SKM-1 (cell line): Measurements from ENCODE around the gene KREMEN2.
A peak's percentile ranks its signal among the peaks of the same experiment; 100 is the strongest.

Source experiments
- DNase-seq: peaks from one replicate; lab custom pipeline; 2025; ENCODE audit not compliant: unreplicated experiment; lab: John Stamatoyannopoulos, UW

Gene KREMEN2

DNA sequence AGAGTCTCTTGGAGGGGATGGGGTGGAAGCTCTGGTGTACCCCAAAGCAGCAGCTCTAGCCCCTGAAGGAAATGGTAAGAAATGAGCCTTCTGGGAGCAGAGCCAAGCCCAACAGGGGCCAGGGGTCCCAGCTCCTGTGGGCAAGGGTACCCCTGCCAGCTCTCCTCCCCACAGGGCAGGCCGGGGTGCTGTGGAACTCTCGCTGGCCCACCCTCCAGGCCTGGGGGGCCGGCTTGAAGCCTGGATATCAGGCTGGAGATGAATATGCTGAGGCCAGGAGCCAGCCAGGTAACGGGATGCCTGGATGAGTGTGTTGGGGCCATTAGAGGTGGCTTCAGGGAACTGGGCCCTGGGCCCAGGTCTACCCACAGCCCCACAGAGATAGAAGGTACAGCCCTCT is 36.5 kb downstream of the KREMEN2 start:
- no peak for DNase-seq

DNA sequence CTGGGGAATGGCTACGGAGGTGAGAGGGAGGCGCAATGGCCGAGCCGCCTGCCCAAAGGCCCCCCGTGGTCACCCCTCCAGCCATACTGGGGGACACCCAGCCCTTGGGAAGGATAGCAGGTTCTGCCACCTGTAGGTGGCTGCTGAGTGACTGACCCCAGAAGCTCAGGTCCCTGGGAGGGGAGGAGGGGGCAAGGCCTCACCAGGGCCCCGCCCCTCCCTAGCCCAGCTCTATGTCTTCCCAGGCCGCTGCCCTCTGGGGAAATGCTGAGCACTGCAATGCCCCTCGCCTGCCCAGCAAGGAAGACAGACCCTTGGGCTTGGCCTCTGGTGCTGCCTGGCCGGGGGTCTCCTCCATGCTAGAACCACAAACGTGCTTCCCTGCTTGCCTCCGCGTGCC is 37.2 kb downstream of the KREMEN2 start:
- DNase-seq: no peak

DNA sequence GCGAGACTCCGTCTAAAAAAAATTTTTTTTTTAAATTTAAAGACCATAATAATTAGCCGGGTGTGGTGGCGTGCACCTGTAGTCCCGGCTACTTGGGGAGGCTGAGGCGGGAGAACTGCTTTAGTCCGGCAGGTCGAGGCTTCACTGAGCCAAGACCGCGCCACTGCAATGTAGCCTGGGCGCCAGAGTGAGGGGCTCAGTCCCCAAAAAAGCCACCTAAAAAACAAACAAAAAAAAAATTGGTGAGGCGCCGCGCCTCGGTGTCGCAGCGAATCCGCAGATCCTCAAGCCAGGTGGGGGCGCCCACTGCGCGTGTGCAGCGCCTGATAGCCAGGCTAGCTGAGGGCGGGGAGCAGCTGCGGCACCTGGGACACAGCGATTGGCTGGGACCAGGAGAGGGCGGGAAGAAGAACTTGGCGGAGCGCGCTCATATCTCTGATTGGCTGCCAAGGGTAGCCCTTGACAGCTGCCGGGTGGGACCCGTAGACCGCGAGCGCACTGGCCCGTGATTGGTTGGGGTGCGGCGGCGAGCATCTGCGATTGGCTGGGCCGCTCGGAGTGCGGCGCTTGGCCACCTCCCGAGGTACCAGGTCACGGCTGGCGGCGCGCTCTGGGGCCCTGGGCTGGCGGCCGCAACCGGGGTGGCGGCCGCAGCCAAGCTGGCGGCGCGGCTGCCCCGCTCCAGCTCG is 39.7 kb downstream of the KREMEN2 start:
- peak; percentile 98 for DNase-seq

DNA sequence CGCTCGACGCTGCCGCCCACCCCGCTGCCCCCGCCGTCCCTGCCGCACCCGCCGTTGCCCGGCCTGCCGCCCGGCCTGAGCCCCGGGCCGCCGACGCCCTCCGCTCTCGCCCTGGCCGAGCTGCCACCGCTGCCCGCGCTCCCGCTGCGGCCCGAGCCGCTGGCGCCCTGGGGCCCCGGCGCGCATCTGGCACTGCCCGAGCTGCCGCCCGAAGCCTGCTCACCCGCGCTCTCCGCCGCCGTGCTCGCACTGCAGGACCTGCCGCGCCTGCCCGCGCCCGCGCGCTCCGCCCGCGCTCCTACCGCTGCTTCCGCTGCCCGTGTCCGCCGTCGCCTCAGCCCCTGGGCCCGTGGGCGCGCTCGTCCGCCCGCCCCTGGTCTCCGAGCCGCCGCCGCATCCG is 40.2 kb downstream of the KREMEN2 start:
- DNase-seq: no peak

DNA sequence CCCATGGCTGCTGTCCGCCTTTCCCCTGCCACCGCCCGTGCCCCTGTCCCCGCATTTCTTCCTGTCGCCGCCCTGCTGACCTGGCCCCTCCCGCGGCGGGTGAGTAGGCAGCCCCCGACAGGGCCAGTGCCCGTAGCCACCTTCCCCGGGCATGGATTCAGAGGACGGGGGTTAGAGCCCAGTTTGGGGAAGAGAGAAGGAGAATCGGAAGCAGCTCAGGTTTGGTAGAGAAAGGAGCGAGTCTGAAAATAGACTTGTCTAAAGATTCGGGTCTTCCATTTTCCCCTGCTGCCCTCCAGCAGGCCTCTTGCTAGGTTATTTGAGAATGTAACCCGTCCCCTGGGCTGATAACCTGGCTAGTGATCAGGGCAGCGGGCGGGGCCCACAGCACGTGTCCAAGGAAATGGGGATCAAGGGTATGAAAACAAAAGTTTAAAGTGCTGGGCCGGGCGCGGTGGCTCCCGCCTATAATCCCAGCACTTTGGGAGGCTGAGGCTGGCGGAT is 40.8 kb downstream of the KREMEN2 start:
- no peak for DNase-seq

DNA sequence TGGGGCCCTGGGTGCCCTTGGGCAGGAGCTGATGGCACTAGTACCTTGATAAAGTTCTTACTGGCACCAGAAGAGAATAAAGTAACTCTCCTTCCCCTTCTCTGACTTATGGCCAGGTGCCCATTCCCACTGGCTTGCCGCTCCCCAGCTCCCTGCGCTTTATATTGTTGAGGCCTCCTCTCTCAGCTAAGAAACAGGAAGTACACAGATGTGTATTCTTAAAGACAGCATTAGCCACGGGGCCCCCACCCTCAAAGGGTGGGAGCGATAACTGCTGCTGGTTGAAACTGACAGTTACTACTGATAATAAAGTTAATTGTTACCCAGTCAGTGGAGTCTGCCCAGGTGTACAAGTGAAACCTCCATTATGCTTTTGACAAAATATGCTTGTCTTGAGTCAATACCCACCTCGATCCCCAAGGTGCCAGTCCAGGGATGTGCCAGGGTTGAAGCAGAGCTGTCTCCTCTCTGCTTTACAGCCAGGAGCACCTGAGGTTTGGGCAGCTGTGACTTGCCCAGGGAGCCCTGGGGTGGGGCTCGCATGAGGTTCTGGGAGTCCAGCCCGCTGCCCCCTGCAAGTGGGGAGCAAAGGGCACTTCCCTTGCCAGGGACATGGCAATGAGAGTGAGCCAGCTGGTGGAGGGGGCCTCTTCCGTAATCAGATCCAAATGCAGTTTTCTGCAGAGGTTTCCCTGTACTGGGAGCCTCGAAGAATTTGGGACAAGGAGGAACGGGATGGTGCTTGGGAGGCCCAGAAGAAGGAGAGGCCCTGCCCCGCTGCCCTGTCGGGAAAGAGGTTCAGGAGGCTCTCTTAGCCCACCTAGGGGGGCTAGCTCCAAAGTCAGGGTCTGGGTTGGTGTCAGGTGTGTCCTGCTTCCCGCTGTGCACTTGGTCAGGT is 43.2 kb downstream of the KREMEN2 start:
- peak; percentile 21 for DNase-seq

DNA sequence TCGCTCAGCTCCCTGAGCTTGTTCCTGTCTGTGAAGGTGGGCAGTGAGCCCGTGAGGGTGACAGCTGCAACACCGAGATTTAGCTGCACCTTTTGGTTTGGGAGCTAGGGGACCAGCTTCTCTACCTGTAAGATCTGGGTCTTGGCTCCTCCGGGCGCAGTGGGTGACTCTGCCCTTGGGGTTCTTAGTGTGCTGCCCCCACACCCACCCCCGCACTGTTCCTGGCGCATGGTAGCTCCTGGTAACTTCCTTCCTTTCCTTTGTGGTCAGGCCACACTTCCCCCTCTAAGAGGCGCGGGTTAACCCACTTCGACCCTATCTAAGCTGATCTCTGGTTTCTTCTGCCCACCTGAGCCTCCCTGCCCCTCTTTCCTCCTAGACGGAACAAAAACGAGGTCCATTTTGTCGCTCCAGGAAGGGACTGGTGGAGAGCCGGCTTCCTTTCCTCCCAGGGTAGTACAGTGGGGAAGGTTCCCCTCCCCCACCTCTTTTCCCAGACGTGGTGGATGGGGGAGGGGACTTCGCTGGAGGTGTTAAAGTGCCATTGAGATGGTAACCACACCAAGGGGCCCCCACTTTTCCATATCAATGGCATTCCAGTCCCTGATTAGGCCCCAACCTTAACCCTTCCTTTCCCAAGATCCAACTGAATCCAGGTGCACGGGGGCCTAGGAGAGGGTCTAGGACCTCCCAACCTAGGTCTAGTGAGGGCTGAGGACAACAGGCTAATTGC is 44.0 kb downstream of the KREMEN2 start:
- peak; percentile 56 for DNase-seq

DNA sequence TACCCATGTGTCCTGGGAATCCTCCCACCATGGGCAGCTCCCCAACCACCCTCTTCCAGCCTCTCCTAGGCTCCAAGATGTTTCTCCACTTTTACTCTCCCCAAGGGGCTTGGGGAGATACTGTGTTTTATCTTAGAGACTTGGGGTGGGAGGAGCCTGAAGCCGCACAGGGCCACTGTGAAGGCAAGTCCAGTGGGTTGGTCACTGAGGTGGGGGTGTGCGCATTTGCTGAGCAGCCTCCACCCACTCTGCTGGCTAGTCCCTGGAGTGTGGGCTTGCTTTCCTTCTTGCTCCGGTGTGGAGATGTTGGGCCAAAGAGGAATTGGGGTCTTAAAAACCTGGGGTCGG is 44.6 kb downstream of the KREMEN2 start:
- DNase-seq: no peak

DNA sequence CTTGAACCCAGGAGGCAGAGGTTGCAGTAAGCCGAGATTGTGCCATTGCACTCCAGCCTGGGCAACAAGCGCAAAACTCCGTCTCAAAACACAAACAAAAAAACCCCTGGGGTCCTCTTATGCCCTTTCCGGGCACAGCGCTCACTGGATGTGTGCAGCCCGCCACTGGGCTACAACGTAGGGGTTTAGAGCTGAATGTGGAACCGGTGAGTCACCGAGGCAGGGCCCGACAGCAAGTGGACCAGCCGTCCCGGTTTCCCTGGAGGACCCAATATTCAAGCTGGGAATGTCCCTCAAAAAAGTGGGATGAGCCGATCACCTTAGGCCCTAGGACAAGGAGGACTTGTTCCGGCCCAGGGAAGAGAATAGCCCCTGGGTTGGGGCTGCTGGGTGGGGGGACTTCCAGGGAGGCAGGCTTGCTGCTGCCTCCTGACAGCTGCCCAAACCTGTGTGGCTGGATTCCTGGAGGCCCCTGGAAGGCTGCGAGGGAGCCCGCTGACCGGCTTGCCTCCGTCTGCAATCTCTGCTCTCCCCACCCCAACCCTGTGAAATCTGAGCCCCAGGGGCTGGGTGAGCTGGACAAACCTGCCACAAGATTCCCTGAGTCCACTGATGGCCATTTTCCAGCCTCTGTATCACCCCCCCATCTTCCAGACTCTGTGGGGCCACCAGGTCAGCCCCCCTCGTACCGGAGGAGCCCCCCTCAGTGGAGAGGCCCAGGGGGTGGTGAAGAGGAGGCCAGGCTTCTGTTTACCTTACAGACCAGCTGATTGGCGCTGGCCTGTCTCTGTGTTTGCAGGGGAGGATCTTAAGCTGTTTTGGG is 45.7 kb downstream of the KREMEN2 start:
- DNase-seq: no peak

DNA sequence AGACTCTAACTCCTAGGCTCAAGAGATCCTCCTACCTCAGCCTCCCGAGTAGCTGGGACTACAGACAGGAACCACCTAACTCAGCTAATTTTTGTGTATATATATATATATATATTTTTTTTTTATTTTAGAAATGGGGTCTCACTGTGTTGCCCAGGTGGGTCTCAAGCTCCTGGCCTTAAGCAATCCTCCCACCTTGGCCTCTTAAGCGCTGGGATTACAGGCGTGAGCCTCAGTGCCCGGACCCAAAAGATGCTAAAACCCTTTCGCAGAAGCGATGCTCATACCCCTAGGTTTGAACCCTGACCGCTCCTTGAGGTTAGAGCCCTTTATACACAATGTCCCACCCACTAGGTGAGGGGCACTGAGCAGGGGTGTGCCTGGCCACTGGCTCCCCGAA is 46.4 kb downstream of the KREMEN2 start:
- DNase-seq: no peak

DNA sequence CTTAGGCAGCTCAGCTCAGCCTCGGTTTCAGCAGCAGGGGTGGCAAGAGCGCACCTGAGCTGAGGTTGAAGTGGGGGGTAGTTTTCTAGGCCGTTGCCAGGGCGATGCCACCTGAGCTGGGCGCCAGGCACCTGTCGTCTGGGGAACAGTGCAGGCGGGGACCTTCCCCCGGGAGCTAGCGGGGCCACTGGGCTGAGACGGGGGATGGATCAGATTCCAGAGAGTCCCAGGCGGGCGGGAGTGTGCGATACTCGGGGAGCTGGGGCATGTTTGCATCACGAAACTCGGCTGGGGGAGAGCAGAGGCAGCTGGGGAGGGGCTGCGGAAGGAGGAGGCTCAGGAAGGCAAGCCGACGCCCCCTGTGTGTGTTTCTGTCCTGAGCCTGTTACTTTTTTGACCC is 48.2 kb downstream of the KREMEN2 start:
- DNase-seq: no peak

DNA sequence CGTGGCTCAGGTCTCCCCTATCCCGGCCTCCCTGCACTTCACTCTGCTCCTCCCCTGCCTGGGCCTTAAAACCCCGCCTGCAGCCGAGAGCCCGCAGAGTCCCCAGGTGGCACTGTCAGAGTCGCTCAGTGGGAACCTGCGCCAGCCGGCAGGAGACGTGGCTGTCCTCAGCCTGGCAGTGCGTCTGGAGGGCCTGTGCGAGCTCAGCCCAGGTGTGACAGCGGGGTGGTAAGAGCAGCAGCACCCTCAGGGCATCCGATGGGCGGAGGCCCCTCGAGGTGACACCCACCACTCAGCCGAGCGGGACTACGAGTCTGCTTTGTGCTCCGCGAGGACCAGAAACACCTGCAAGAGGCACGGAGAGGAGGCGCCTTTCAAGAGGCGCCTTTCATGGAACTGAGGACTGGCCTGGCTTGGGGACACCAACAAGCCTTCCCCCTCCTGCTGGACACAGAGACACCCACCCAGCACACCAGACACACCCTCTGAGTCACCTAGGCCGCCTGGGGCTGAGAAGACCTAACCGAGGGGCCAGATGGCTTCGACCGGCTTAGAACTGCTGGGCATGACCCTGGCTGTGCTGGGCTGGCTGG is 48.8 kb downstream of the KREMEN2 start, which contains the start of gene CLDN9:
TSS of gene CLDN9 (plus strand) at position 96 of the 593 bp plus-strand sequence. CDS start at position 536, 440 bp downstream.
- DNase-seq: no peak

DNA sequence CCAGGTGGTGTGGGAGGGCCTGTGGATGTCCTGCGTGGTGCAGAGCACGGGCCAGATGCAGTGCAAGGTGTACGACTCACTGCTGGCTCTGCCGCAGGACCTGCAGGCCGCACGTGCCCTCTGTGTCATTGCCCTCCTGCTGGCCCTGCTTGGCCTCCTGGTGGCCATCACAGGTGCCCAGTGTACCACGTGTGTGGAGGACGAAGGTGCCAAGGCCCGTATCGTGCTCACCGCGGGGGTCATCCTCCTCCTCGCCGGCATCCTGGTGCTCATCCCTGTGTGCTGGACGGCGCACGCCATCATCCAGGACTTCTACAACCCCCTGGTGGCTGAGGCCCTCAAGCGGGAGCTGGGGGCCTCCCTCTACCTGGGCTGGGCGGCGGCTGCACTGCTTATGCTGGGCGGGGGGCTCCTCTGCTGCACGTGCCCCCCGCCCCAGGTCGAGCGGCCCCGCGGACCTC is 49.4 kb downstream of the KREMEN2 start:
- DNase-seq: no peak

DNA sequence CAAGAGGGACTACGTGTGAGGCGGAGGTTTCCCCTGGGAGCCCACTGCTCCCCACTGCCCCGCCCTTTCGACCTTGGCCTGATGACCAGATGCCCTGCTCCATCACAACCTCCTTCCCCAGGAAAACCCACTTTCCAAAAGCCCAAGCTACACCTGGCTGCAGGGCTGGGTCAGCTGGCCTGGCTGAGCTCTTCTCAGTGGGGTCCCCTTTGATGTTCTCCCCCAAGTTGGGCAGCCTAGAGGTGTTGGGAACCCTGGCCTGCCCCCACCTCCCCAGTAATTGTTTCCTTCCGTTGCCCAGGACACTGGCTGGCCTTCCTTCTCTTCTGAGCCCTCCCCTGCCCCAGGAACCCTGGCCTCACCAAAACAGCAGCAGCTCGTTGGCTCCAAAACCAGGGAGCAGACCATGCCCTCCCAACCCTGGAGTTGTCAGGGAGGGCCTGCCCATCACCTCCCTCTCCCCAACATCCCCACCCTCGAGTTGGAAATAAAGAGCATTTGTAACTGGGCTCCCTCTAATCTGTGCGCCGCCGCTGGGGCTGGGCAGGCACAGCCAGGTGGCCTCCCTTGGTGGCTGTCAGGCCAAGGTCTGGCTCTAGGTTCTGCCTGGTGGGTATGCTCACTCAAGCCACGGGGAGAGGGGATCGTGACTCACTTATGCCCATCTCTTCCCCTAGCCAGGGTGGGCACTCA is 50.1 kb downstream of the KREMEN2 start:
- DNase-seq: no peak

DNA sequence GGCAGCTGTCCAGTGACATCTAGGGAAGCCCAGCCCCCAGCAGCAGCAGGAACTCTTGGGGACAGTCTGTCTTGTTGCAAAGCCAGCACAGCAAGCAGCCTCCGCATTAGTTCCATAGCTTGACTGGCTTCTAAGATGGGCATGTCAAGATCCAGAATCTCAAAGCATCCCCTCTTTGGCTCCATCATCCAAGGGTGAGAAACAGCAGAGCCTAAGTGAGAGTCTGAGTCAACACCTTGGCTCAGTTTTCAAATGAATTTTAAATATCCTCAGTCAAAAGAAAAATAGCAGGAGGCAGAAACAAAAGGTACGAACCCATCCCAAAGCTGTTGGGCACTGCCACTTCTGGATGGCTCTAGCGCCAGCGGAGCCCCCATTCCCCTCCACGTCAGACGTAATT is 50.9 kb downstream of the KREMEN2 start:
- no peak for DNase-seq

DNA sequence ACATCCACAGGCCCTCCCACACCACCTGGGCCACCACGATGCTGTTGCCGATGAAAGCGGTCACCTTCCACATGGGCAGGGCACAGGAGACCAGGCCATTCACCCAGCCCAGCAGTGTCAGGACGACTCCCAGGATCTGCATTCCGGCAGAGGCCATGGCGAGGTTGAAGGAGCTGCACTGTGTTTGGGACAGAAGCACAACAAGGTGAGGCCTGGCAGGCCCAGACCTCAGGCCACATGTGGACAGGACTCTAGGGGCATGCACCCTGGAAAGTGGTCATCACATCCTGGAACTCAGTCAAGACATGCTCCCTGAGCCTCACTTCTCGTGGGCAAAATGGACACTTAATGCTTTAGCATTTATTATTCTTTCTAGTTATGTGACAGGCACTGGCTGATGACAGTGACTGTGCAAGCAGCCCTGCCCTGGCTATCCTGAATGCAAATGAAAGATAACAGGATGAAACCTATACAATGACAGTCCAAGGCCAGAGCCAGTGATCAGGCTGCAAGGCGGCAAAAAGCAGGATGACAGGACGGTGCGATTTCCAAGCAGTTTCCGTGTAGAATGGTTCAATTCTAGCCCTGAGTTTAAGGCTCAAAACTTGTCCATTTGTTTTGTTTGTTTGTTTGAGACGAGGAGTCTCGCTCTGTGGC is 51.9 kb downstream of the KREMEN2 start:
- DNase-seq: no peak

DNA sequence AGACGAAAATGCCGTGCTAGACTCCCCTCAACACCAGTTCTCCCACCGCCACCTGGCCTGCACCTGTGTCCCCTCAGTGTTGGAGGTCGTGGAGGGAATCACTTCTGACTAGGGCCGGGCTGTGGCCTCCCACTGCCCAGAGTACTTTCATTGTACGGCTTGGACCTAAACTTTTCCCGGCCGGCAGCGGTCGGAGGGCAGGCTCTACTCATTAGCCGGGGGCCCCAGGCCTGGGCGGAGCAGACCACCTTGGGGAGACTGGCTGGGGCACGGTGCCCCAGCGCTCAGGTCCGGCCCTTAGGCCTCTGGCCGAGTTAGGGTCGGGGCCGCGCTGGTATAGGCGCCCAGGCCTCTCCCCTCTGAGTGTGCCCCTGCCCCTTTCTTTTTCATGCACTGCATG is 53.3 kb downstream of the KREMEN2 start:
- DNase-seq: no peak
